Posterior cingulate gyrus (tissue), 11 donors: Measurements from ENCODE around the gene GPR139.
A peak's percentile ranks its signal among the peaks of the same experiment; 100 is the strongest.

Experiments used
- DNase-seq, 10 donors: peaks; one replicate each; pipeline versions ENCODE4 v3.0.0 to v3.0.0-alpha.2; 2020 to 2021; ENCODE audit warnings: mixed read lengths in 3 of 10
- intact Hi-C: fragments of 100-400 bp; cut with DNase I; formaldehyde crosslinking; loops from one replicate; pipeline ENCODE4 v1.15.1; 2023

Gene GPR139

GRCh38 chr16:20061132-20061531, 12.6 kb downstream of the GPR139 start:
- no peak for DNase-seq
- intact Hi-C loops = no loop called here

- no peak for DNase-seq
- intact Hi-C loops = no loop called here
Observed at GRCh38 chr16:20056436-20056835, 17.3 kb downstream of the GPR139 start.

GRCh38 chr16:20053336-20053735, 20.4 kb downstream of the GPR139 start:
- DNase-seq = no peak
- intact Hi-C loops = no loop called here

- no peak for DNase-seq
- intact Hi-C loops = no loop called here
Observed at GRCh38 chr16:20051611-20052010, 22.1 kb downstream of the GPR139 start.

GRCh38 chr16:20051147-20051546, 22.5 kb downstream of the GPR139 start:
- peak in 4 of 10 donors; percentile 27 to 84 (median 74) for DNase-seq
- intact Hi-C loops = no loop called here

- DNase-seq = no peak
- intact Hi-C loops = no loop called here
Observed at GRCh38 chr16:20049831-20050230, 23.9 kb downstream of the GPR139 start.

- intact Hi-C loops = no loop called here
- DNase-seq = no peak
Observed at GRCh38 chr16:20045886-20046285, 27.8 kb downstream of the GPR139 start.

GRCh38 chr16:20042848-20043247, 30.8 kb downstream of the GPR139 start:
- no peak for DNase-seq
- intact Hi-C loops = no loop called here

GRCh38 chr16:20041924-20042596, 31.6 kb downstream of the GPR139 start:
- DNase-seq = no peak
- intact Hi-C loops = no loop called here

GRCh38 chr16:20040011-20040410, 33.7 kb downstream of the GPR139 start:
- intact Hi-C loops = no loop called here
- no peak for DNase-seq

- no peak for DNase-seq
- intact Hi-C loops = no loop called here
Observed at GRCh38 chr16:20029611-20030010, 44.1 kb downstream of the GPR139 start.

GRCh38 chr16:20026361-20027072, 47.2 kb downstream of the GPR139 start:
- intact Hi-C loops = no loop called here
- no peak for DNase-seq

- DNase-seq = no peak
Observed at GRCh38 chr16:20023190-20023589, 50.5 kb downstream of the GPR139 start.

GRCh38 chr16:20020976-20021375, 52.7 kb downstream of the GPR139 start:
- DNase-seq = no peak
- intact Hi-C loops = no loop called here

More at GRCh38 chr16:20023190-20023589, 50.5 kb downstream of the GPR139 start:
- intact Hi-C loops = no loop called here

GRCh38 chr16:20020083-20020482, 53.6 kb downstream of the GPR139 start:
- DNase-seq = no peak
- intact Hi-C loops = no loop called here

- DNase-seq = no peak
- intact Hi-C loops = no loop called here
Observed at GRCh38 chr16:20016234-20016633, 57.5 kb downstream of the GPR139 start.

GRCh38 chr16:20004931-20005330, 68.8 kb downstream of the GPR139 start:
- intact Hi-C loops = no loop called here
- DNase-seq = no peak

GRCh38 chr16:20002936-20003335, 70.8 kb downstream of the GPR139 start:
- intact Hi-C loops = no loop called here
- DNase-seq = no peak

- DNase-seq = no peak
- intact Hi-C loops = no loop called here
Observed at GRCh38 chr16:20001856-20002707, 71.6 kb downstream of the GPR139 start.

- DNase-seq = no peak
- intact Hi-C loops = no loop called here
Observed at GRCh38 chr16:19997734-19998133, 76.0 kb downstream of the GPR139 start.

GRCh38 chr16:19997264-19997663, 76.4 kb downstream of the GPR139 start:
- DNase-seq = no peak
- intact Hi-C loops = no loop called here
